Measurements from ENCODE around the gene CAPN7.

Gene CAPN7

DNA sequence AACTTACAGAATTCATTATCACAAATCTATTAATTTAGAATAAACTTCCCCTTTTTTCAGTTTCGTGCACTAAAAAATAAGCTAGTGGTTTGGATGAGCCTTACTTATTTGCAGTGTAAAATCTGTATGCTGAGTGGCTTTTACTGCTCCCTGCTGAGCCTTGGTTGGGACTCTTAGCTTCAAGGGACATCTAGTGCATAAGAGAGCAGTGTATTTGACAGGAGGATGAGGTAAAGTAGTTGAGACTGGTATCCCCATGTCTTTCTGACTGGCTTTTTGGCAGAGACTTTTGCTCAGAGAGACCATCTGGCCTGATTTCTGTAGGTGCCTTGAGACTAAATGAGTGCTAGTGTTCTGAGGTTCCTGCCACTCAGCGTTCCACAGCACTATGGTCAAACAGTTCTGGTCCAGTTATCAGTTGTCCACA is 11.8 kb downstream of the CAPN7 start:
- H4K8ac ChIP-seq (ENCODE audit: low read length) = no peak overlapping the region
- H3K36me3 ChIP-seq (ENCODE audit: control insufficient read depth in 1 of 2, insufficient read depth in 2 of 2, low read depth in 1 of 2, low read length in 2 of 2) = peaks cover 34 to 93% of the 10 kb centered on the region in 2 experiments
- H3K4me1 ChIP-seq (ENCODE audit: control insufficient read depth, insufficient read depth, low read depth, low read length) = no peaks in the 10 kb centered on the region
- no peak overlapping the region for H2BK15ac ChIP-seq (ENCODE audit: low read depth, poor library complexity, severe bottlenecking)
- DNase-seq = no peak
- no peak overlapping the region for H3K9ac ChIP-seq (ENCODE audit: low read length)
- no peak overlapping the region for H3K14ac ChIP-seq (ENCODE audit: low read length in 2 of 2)
- no peak overlapping the region for H3K23ac ChIP-seq (ENCODE audit: low read length in 2 of 2)
- H3K79me1 ChIP-seq (replicated peaks; ENCODE audit: low read length, poor library complexity, severe bottlenecking) = peaks cover 31% of the 10 kb centered on the region
- H3K27me3 ChIP-seq (ENCODE audit: control insufficient read depth in 1 of 2, insufficient read depth in 1 of 2, low read length in 2 of 2) = no peaks in the 10 kb centered on the region
- WGBS = 100% methylated on average over 2 of the region's 2 CpGs
- H3K4ac ChIP-seq (ENCODE audit: low read depth in 1 of 2, low read length in 2 of 2) = no peak overlapping the region
- no peak overlapping the region for H2AK5ac ChIP-seq (ENCODE audit: low read length, severe bottlenecking)
- no peak overlapping the region for H3K4me3 ChIP-seq (ENCODE audit: insufficient read depth in 1 of 2, low read depth in 1 of 2, low read length in 2 of 2)
- no peaks in the 10 kb centered on the region for H3K9me3 ChIP-seq (ENCODE audit: control insufficient read depth, low read length)
- H2BK120ac ChIP-seq (ENCODE audit: low read depth, low read length) = no peak overlapping the region
- no peak overlapping the region for H2BK12ac ChIP-seq (ENCODE audit: low read length in 2 of 2)
- no peak overlapping the region for H4K91ac ChIP-seq (ENCODE audit: low read length)
- no peak overlapping the region for H2BK5ac ChIP-seq (ENCODE audit: low read depth, low read length, poor library complexity, severe bottlenecking)
- H3K4me2 ChIP-seq (ENCODE audit: low read length, poor library complexity, severe bottlenecking) = no peak overlapping the region
- no peak overlapping the region for H2AFZ ChIP-seq (ENCODE audit: low read depth, low read length)
- no peak overlapping the region for H3K27ac ChIP-seq (ENCODE audit: low read length, poor library complexity, severe bottlenecking)
- H3K18ac ChIP-seq (ENCODE audit: low read depth in 1 of 2, low read length in 2 of 2) = no peak overlapping the region

DNA sequence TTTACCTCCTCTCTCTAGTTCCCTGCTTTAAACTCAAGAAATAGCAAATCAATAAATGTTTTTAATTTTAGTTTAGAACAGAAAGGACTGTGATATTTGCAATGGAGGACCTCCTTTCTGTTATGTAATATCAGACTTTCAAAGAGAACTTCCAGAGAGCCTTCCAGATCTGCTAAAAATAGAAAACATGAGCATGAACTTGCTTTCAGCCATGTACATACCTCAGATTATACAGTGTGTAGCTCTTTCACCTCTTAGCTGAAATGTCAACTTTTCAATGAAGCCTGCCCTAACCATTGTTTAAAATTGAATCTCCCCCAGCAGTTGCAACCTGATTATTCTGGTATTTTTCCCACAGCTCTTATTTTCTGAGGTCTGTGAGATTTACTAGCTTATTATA is 12.6 kb downstream of the CAPN7 start:
- H3K4me3 ChIP-seq (ENCODE audit: insufficient read depth in 1 of 2, low read depth in 1 of 2, low read length in 2 of 2) = no peak overlapping the region

GRCh38 chr3:15220056-15220455 is 14.0 kb downstream of the CAPN7 start:
- WGBS = 99% methylated on average over 8 of the region's 8 CpGs
- no peak overlapping the region for H2AK5ac ChIP-seq (ENCODE audit: low read length, severe bottlenecking)

More for the DNA sequence above, 12.6 kb downstream of the CAPN7 start:
- Histone ChIP-seq H3K4me2 (ENCODE audit: low read length, poor library complexity, severe bottlenecking) (no peak overlapping the region), H2BK15ac (ENCODE audit: low read depth, poor library complexity, severe bottlenecking) (no peak overlapping the region), H4K8ac (ENCODE audit: low read length) (no peak overlapping the region), H3K18ac (ENCODE audit: low read depth in 1 of 2, low read length in 2 of 2) (no peak overlapping the region), H3K9me3 (ENCODE audit: control insufficient read depth, low read length) (no peaks in the 10 kb centered on the region), H3K4ac (ENCODE audit: low read depth in 1 of 2, low read length in 2 of 2) (no peak overlapping the region), H3K9ac (ENCODE audit: low read length) (no peak overlapping the region), H3K79me1 (replicated peaks; ENCODE audit: low read length, poor library complexity, severe bottlenecking) (peaks cover 29% of the 10 kb centered on the region), H3K27me3 (ENCODE audit: control insufficient read depth in 1 of 2, insufficient read depth in 1 of 2, low read length in 2 of 2) (no peaks in the 10 kb centered on the region), H3K23ac (ENCODE audit: low read length in 2 of 2) (no peak overlapping the region), H2AK5ac (ENCODE audit: low read length, severe bottlenecking) (no peak overlapping the region), H3K36me3 (ENCODE audit: control insufficient read depth in 1 of 2, insufficient read depth in 2 of 2, low read depth in 1 of 2, low read length in 2 of 2) (peaks cover 33 to 93% of the 10 kb centered on the region in 2 experiments), H2BK12ac (ENCODE audit: low read length in 2 of 2) (no peak overlapping the region), H2BK120ac (ENCODE audit: low read depth, low read length) (no peak overlapping the region), H4K91ac (ENCODE audit: low read length) (no peak overlapping the region), H3K14ac (ENCODE audit: low read length in 2 of 2) (no peak overlapping the region), H3K4me1 (ENCODE audit: control insufficient read depth, insufficient read depth, low read depth, low read length) (no peaks in the 10 kb centered on the region), H2BK5ac (ENCODE audit: low read depth, low read length, poor library complexity, severe bottlenecking) (no peak overlapping the region), H3K27ac (ENCODE audit: low read length, poor library complexity, severe bottlenecking) (no peak overlapping the region), H2AFZ (ENCODE audit: low read depth, low read length) (no peak overlapping the region)
- no peak for DNase-seq

DNA sequence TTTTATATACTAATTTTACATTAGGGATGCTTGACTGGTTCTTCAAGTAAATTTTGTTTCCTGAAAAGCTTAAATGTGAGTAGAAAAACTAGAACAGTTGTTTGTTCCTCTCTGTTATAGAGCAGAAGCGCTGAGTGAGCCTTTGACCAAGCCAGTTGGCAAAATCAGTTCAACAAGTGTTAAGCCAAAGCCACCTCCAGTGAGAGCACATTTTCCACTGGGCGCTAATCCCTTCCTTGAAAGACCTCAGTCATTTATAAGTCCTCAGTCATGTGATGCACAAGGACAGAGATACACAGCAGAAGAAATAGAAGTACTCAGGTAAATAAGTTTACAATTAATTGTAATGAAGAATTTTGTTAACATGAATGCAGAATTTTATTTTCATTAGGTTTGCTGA is 14.6 kb downstream of the CAPN7 start:
- no peaks in the 10 kb centered on the region for H3K9me3 ChIP-seq (ENCODE audit: control insufficient read depth, low read length)
- H2BK5ac ChIP-seq (ENCODE audit: low read depth, low read length, poor library complexity, severe bottlenecking) = no peak overlapping the region
- 100% methylated on average over 1 of the region's 2 CpGs for WGBS
- H3K14ac ChIP-seq (ENCODE audit: low read length in 2 of 2) = no peak overlapping the region
- H4K91ac ChIP-seq (ENCODE audit: low read length) = no peak overlapping the region
- no peak overlapping the region for H2BK15ac ChIP-seq (ENCODE audit: low read depth, poor library complexity, severe bottlenecking)
- H3K23ac ChIP-seq (ENCODE audit: low read length in 2 of 2) = no peak overlapping the region
- H3K4me2 ChIP-seq (ENCODE audit: low read length, poor library complexity, severe bottlenecking) = no peak overlapping the region
- DNase-seq = no peak
- H2AK5ac ChIP-seq (ENCODE audit: low read length, severe bottlenecking) = no peak overlapping the region
- H3K36me3 ChIP-seq (ENCODE audit: control insufficient read depth in 1 of 2, insufficient read depth in 2 of 2, low read depth in 1 of 2, low read length in 2 of 2) = peaks cover 23 to 94% of the 10 kb centered on the region in 2 experiments
- H3K79me1 ChIP-seq (replicated peaks; ENCODE audit: low read length, poor library complexity, severe bottlenecking) = peaks cover 24% of the 10 kb centered on the region
- no peak overlapping the region for H3K9ac ChIP-seq (ENCODE audit: low read length)
- H3K18ac ChIP-seq (ENCODE audit: low read depth in 1 of 2, low read length in 2 of 2) = no peak overlapping the region
- no peak overlapping the region for H3K4me3 ChIP-seq (ENCODE audit: insufficient read depth in 1 of 2, low read depth in 1 of 2, low read length in 2 of 2)
- H3K4me1 ChIP-seq (ENCODE audit: control insufficient read depth, insufficient read depth, low read depth, low read length) = no peaks in the 10 kb centered on the region
- H3K4ac ChIP-seq (ENCODE audit: low read depth in 1 of 2, low read length in 2 of 2) = no peak overlapping the region
- no peaks in the 10 kb centered on the region for H3K27me3 ChIP-seq (ENCODE audit: control insufficient read depth in 1 of 2, insufficient read depth in 1 of 2, low read length in 2 of 2)
- no peak overlapping the region for H2AFZ ChIP-seq (ENCODE audit: low read depth, low read length)
- no peak overlapping the region for H4K8ac ChIP-seq (ENCODE audit: low read length)
- no peak overlapping the region for H3K27ac ChIP-seq (ENCODE audit: low read length, poor library complexity, severe bottlenecking)
- no peak overlapping the region for H2BK12ac ChIP-seq (ENCODE audit: low read length in 2 of 2)
- H2BK120ac ChIP-seq (ENCODE audit: low read depth, low read length) = no peak overlapping the region

More at GRCh38 chr3:15220056-15220455, 14.0 kb downstream of the CAPN7 start:
- Histone ChIP-seq H2BK120ac (ENCODE audit: low read depth, low read length) (no peak overlapping the region), H4K8ac (ENCODE audit: low read length) (no peak overlapping the region), H3K27ac (ENCODE audit: low read length, poor library complexity, severe bottlenecking) (no peak overlapping the region), H2BK5ac (ENCODE audit: low read depth, low read length, poor library complexity, severe bottlenecking) (no peak overlapping the region), H4K91ac (ENCODE audit: low read length) (no peak overlapping the region), H3K4me2 (ENCODE audit: low read length, poor library complexity, severe bottlenecking) (no peak overlapping the region), H2BK15ac (ENCODE audit: low read depth, poor library complexity, severe bottlenecking) (no peak overlapping the region), H3K79me1 (replicated peaks; ENCODE audit: low read length, poor library complexity, severe bottlenecking) (peaks cover 25% of the 10 kb centered on the region), H3K9me3 (ENCODE audit: control insufficient read depth, low read length) (no peaks in the 10 kb centered on the region), H3K14ac (ENCODE audit: low read length in 2 of 2) (no peak overlapping the region), H3K23ac (ENCODE audit: low read length in 2 of 2) (no peak overlapping the region), H3K4ac (ENCODE audit: low read depth in 1 of 2, low read length in 2 of 2) (no peak overlapping the region), H2BK12ac (ENCODE audit: low read length in 2 of 2) (no peak overlapping the region), H3K9ac (ENCODE audit: low read length) (no peak overlapping the region), H3K18ac (ENCODE audit: low read depth in 1 of 2, low read length in 2 of 2) (no peak overlapping the region), H3K4me1 (ENCODE audit: control insufficient read depth, insufficient read depth, low read depth, low read length) (no peaks in the 10 kb centered on the region), H3K4me3 (ENCODE audit: insufficient read depth in 1 of 2, low read depth in 1 of 2, low read length in 2 of 2) (no peak overlapping the region), H2AFZ (ENCODE audit: low read depth, low read length) (no peak overlapping the region), H3K36me3 (ENCODE audit: control insufficient read depth in 1 of 2, insufficient read depth in 2 of 2, low read depth in 1 of 2, low read length in 2 of 2) (peaks cover 25 to 94% of the 10 kb centered on the region in 2 experiments), H3K27me3 (ENCODE audit: control insufficient read depth in 1 of 2, insufficient read depth in 1 of 2, low read length in 2 of 2) (no peaks in the 10 kb centered on the region)
- DNase-seq = no peak
